ENCODE data around the gene TPSG1. TPM values are rescaled to one million over a fixed set of nuclear protein-coding genes. Genes with fewer than 3 reads are reported as not detected.

The TPSG1 gene
- total RNA-seq, 1 experiment from 2014 or later: not detected

- no peaks in the 10 kb centered on the region for H3K79me2 ChIP-seq (ENCODE audit: insufficient read depth, low read length)
- H4K5ac ChIP-seq (ENCODE audit: insufficient read length, low read depth, low read length): no peak overlapping the region
- H3T11ph ChIP-seq (ENCODE audit: low read length): no peak overlapping the region
- no peaks in the 10 kb centered on the region for H4K20me1 ChIP-seq (ENCODE audit: control insufficient read depth, insufficient read depth, insufficient read length)
- H3K4me2 ChIP-seq (ENCODE audit: insufficient read depth, insufficient read length, low read length): no peak overlapping the region
- no peaks in the 10 kb centered on the region for H3K27me3 Mint-ChIP-seq (ENCODE audit: low read depth)
- peaks cover 0 to 35% (median 32%) of the 10 kb centered on the region in 3 experiments; a peak in 6 of 7 replicates for H3K36me3 Mint-ChIP-seq (ENCODE audit: insufficient read depth in 1 of 3, low read depth in 3 of 3)
- H2BK15ac ChIP-seq (ENCODE audit: low read depth, low read length): no peak overlapping the region
- WGBS (ENCODE audit: extremely low coverage, insufficient read length, low lambda C conversion rate): no CpG with 5 or more reads among the region's 9 CpGs
- H3K23ac ChIP-seq (ENCODE audit: insufficient read length, low read depth, low read length): no peak overlapping the region
- H2AFZ ChIP-seq (ENCODE audit: low read length): no peak overlapping the region
- no peak overlapping the region for H3K27ac ChIP-seq (ENCODE audit: insufficient read length, low read depth, low read length)
- no peak overlapping the region for H3K18ac ChIP-seq (ENCODE audit: insufficient read length, low read depth, low read length)
- H3K4me1 ChIP-seq (ENCODE audit: insufficient read depth, low read length): no peaks in the 10 kb centered on the region
- H4K8ac ChIP-seq (replicated peaks; ENCODE audit: insufficient read length, low read depth, low read length): no peak overlapping the region
- H3K9me3 ChIP-seq (ENCODE audit: control insufficient read depth, low read depth, low read length): no peaks in the 10 kb centered on the region
- no peak overlapping the region for H4K91ac ChIP-seq (ENCODE audit: insufficient read length, low read depth, low read length)
- no peak overlapping the region for H2BK5ac ChIP-seq (ENCODE audit: insufficient read length, low read length)
- no peak overlapping the region for H3K14ac ChIP-seq (ENCODE audit: insufficient read depth, low read length)
- no peak overlapping the region for H3K9ac ChIP-seq (ENCODE audit: extremely low read depth, insufficient read length, low read length)
- H2BK20ac ChIP-seq (ENCODE audit: low read depth, low read length, poor library complexity, severe bottlenecking): no peak overlapping the region
- H3K79me1 ChIP-seq (ENCODE audit: insufficient read depth, low read depth, low read length, poor library complexity, severe bottlenecking): no peaks in the 10 kb centered on the region
- H3K27ac Mint-ChIP-seq: no peak overlapping the region
- H2BK12ac ChIP-seq (ENCODE audit: insufficient read length, low read depth, low read length): no peak overlapping the region
- no peak overlapping the region for H2AK5ac ChIP-seq (ENCODE audit: insufficient read length, low read length)
- peak; percentile 41 for DNase-seq
- H3K56ac ChIP-seq (ENCODE audit: insufficient read length, low read depth, low read length): no peak overlapping the region
- 0 out of 3 replicates have a peak, but pooled peaks have one; percentile 21 for TF ChIP-seq CTCF (conservative IDR thresholded peaks at IDR 0.05)
- H3K9me3 Mint-ChIP-seq: no peaks in the 10 kb centered on the region
- H3K23me2 ChIP-seq (ENCODE audit: insufficient read length, low read depth, low read length, poor library complexity, severe bottlenecking): no peaks in the 10 kb centered on the region
- no peak overlapping the region for H3K4ac ChIP-seq (ENCODE audit: low read depth, low read length)
- H2BK120ac ChIP-seq (ENCODE audit: low read depth, low read length, poor library complexity, severe bottlenecking): no peak overlapping the region
- no peak overlapping the region for H3K4me3 Mint-ChIP-seq
- no peaks in the 10 kb centered on the region for H3K27me3 ChIP-seq (ENCODE audit: insufficient read depth, low read length)
- H3K4me1 Mint-ChIP-seq: no peaks in the 10 kb centered on the region
Measured at GRCh38 chr16:1206326-1206725, 18.7 kb downstream of the TPSG1 start.

Data from H9 (cell line).